ES-I3 (cell line): ENCODE results near the gene CACNG7.

Experiments used
- H3K36me3 ChIP-seq: 2 replicates; pipeline ENCODE4 v1.6.1; 2013; ENCODE audit warnings: mild to moderate bottlenecking, low read length, control low read depth, moderate library complexity; ENCODE audit not compliant: insufficient read depth
- H3K4me1 ChIP-seq: 2 replicates; pipeline ENCODE4 v1.6.1; 2013; ENCODE audit warnings: mild to moderate bottlenecking, control low read depth, low read length; ENCODE audit not compliant: insufficient read depth
- H3K9ac ChIP-seq: 2 replicates; pipeline ENCODE4 v1.6.1; 2013; ENCODE audit warnings: low read depth, mild to moderate bottlenecking, low read length, moderate library complexity
- H3K9me3 ChIP-seq: 2 replicates; pipeline ENCODE4 v1.6.1; 2013; ENCODE audit warnings: mild to moderate bottlenecking, low read length, moderate library complexity; ENCODE audit not compliant: control insufficient read depth, insufficient read depth

Gene CACNG7

DNA sequence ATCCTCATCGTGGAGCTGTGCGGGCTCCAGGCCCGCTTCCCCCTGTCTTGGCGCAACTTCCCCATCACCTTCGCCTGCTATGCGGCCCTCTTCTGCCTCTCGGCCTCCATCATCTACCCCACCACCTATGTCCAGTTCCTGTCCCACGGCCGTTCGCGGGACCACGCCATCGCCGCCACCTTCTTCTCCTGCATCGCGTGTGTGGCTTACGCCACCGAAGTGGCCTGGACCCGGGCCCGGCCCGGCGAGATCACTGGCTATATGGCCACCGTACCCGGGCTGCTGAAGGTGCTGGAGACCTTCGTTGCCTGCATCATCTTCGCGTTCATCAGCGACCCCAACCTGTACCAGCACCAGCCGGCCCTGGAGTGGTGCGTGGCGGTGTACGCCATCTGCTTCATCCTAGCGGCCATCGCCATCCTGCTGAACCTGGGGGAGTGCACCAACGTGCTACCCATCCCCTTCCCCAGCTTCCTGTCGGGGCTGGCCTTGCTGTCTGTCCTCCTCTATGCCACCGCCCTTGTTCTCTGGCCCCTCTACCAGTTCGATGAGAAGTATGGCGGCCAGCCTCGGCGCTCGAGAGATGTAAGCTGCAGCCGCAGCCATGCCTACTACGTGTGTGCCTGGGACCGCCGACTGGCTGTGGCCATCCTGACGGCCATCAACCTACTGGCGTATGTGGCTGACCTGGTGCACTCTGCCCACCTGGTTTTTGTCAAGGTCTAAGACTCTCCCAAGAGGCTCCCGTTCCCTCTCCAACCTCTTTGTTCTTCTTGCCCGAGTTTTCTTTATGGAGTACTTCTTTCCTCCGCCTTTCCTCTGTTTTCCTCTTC is 35.1 kb upstream of the CACNG7 start:
- no peak overlapping the region for H3K9ac ChIP-seq
- H3K36me3 ChIP-seq, result peaks cover 10% of the 10 kb centered on the region
- H3K9me3 ChIP-seq, result no peaks in the 10 kb centered on the region
- H3K4me1 ChIP-seq, result peaks cover 5% of the 10 kb centered on the region; the same call in 1 of the 2 replicates

DNA sequence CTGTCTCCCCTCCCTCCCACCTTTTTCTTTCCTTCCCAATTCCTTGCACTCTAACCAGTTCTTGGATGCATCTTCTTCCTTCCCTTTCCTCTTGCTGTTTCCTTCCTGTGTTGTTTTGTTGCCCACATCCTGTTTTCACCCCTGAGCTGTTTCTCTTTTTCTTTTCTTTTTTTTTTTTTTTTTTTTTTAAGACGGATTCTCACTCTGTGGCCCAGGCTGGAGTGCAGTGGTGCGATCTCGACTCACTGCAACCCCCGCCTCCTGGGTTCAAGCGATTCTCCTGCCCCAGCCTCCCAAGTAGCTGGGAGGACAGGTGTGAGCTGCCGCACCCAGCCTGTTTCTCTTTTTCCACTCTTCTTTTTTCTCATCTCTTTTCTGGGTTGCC is 34.5 kb upstream of the CACNG7 start:
- Histone ChIP-seq H3K4me1 (peaks cover 5% of the 10 kb centered on the region; the same call in 1 of the 2 replicates), H3K9me3 (no peaks in the 10 kb centered on the region), H3K9ac (no peak overlapping the region), H3K36me3 (peaks cover 10% of the 10 kb centered on the region)

DNA sequence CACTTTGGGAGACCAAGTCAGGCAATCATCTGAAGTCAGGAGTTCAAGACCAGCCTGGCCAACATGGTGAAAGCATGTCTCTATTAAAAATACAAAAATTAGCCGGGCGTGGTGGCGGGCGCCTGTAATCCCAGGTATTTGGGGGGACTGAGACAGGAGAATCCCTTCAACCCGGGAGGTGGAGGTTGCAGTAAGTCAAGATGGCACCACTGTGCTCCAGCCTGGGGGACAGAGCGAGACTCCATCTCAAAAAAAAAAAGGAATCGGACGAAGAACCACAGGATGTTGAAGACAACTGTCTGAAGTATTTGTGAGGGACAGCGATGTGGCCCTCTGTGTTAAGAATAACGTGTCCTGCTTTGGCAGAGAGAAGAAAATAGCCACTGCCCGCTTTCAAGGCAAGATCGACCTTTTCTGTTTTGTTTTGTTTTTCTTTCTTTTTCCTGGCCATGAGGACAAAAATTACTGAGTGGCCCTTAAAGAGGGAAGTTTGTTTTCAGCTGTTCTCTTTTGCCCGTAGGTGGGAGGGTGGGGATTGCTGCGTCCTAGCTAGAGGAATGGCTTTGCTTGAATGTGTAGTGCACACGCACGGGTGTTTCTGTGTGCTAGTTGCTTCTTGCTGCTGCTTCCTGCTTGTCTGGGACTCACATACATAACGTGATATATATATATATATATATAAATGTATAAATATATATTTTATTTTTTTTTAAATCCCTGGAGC is 33.3 kb upstream of the CACNG7 start:
- Histone ChIP-seq H3K9me3 (no peaks in the 10 kb centered on the region), H3K4me1 (peaks cover 10% of the 10 kb centered on the region; the same call in 1 of the 2 replicates), H3K9ac (no peak overlapping the region), H3K36me3 (peaks cover 10% of the 10 kb centered on the region)

DNA sequence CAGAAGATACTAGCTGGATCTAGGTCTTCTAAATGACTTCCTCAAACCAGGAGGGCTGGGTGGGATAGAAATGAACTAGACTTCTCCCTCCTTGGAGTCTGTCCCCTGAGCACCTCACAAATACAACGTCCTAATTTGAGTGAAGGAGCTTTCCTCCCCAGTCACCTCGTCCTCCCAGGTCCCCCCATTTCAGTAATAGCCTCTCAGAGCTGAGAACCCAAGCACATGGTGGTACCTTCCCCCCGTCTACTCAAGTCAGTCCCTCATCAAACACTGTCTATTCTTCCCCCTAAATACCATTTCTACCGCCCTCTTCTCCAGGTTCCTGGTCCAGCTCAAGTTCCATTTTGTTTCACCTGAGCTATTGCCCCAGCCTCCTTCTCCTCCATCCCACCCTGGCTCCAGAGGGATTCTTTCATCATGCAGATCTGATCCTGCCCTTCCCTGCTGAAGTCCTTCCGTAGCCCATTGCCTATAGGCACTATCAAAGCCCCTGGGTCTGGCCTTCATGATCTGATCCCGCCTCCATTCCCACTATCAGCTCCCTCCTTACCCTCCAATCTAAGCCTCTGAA is 32.3 kb upstream of the CACNG7 start:
- Histone ChIP-seq H3K9me3 (no peaks in the 10 kb centered on the region), H3K36me3 (peaks cover 10% of the 10 kb centered on the region), H3K4me1 (peaks cover 12% of the 10 kb centered on the region; the same call in 1 of the 2 replicates), H3K9ac (no peak overlapping the region)

DNA sequence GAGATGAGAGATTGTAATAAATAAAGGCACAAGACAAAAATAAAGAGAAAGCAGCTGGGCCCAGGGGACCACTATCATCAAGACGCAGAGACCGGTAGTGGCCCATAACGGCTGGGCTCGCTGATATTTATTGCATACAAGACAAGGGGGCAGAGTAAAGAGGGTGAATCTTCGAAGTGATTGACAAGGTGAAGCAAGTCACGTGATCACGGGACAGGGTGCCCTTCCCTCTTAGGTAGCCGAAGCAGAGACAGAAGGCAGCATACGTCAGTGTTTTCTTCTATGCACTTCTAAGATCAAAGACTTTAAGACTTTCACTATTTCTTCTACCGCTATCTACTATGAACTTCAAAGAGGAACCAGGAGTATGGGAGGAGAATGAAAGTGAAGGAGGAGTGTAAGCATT is 31.7 kb upstream of the CACNG7 start:
- H3K4me1 ChIP-seq, result peaks cover 12% of the 10 kb centered on the region; the same call in 1 of the 2 replicates
- no peak overlapping the region for H3K9ac ChIP-seq
- peaks cover 10% of the 10 kb centered on the region for H3K36me3 ChIP-seq
- H3K9me3 ChIP-seq, result no peaks in the 10 kb centered on the region

DNA sequence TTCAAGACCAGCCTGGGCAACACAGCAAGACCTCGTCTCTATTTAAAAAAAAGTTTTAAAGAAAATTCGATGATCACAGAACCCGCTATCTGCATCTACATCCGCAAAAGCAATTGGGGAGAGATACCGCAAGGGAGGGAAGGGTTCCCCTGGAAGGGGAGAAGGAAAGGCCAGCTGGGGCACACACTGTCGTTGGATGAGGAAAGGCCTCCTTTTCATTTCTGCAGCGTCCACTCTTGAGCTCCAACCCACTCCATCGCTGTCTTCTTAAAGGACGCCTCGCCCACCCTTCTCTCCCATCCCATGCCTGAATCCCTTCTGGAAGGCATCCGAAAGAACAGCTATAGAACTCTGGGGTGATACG is 30.3 kb upstream of the CACNG7 start:
- peaks cover 13% of the 10 kb centered on the region for H3K4me1 ChIP-seq
- H3K9ac ChIP-seq, result peak overlapping the region; percentile 61
- peaks cover 6% of the 10 kb centered on the region for H3K36me3 ChIP-seq
- H3K9me3 ChIP-seq, result no peaks in the 10 kb centered on the region

DNA sequence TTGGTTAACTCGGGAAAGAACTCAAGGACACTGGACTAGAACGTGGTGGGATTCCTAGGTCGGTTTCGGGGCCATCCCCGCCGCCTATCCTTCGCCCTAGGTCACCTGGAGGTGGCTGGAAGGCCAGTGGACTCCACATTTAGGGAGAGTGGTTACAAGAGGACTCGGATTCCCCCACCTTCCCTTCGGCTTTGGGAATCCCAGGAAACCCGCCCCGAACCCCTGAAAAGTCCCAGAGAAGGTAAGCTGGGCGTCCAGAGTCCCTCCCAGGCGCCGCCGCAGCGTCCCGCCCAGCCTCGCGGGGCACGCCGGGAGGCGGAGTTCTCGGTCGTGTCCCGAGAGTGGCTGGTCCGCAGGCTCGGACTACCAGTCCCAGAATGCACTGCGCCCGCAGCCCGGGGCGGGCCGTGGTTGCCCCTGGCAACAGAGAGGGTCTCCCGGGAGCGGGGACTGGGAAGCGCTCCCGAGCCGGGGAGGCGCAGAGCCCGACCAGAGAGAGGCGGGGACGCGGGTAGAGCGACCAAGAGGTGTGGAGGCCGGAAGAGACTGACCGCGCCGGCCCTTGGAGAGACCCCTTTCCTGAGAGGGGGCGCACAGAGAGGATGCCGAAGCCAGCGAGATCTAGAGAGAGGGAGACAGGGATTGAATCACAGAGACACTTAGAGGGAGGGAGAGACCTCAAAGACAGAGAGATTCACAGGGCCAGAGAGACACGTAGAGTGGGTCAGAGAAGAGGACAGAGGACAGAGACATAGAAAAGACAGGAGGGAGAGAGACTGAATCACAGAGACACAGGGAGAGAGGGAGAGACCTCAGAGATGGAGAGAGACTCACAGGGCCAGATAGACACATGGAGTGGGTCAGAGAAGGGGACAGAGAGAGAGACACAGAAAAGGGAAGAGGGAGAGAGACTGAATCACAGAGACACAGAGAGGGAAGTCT is 29.7 kb upstream of the CACNG7 start:
- H3K9me3 ChIP-seq, result no peaks in the 10 kb centered on the region

DNA sequence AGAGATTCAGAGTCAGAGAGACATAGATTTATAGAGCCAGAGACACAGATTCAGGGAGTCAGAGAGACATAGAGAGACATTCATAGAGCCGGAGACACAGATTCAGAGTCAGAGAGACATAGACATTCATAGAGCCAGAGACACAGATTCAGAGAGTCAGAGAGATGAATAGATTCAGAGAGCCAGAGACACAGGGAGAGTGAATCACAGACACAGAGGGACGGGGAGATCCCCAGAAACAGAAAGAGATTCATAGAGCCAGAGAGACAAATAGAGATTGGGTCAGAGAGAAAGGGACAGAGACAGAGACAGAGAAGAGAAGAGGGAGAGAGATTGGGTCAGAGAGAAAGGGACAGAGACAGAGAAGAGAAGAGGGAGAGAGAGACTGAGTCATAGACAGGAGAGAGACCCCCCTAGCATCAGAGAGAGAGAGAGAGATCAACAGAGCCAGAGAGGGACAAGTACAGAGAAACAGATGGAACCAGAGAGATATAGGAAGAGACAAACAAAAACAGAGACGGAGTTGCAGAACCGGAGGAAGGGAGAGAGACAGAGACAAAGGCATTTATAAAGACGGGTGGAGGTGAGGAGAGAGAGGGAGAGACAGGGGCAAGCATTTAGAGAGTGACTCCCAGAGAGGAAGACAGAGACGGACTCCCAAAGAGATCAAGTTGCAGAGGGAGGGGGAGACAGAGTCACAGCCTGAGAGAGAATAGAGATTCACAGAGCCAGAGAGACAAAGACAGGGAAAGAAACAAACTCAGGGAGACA is 28.2 kb upstream of the CACNG7 start:
- Histone ChIP-seq H3K4me1 (peaks cover 14% of the 10 kb centered on the region), H3K9ac (peak overlapping the region; percentile 55; the same call in 1 of the 2 replicates), H3K9me3 (no peaks in the 10 kb centered on the region), H3K36me3 (peaks cover 4% of the 10 kb centered on the region; the same call in 1 of the 2 replicates)

More for the DNA sequence above, 29.7 kb upstream of the CACNG7 start:
- peaks cover 14% of the 10 kb centered on the region for H3K4me1 ChIP-seq
- peak overlapping the region; percentile 80 for H3K9ac ChIP-seq
- peaks cover 4% of the 10 kb centered on the region for H3K36me3 ChIP-seq

DNA sequence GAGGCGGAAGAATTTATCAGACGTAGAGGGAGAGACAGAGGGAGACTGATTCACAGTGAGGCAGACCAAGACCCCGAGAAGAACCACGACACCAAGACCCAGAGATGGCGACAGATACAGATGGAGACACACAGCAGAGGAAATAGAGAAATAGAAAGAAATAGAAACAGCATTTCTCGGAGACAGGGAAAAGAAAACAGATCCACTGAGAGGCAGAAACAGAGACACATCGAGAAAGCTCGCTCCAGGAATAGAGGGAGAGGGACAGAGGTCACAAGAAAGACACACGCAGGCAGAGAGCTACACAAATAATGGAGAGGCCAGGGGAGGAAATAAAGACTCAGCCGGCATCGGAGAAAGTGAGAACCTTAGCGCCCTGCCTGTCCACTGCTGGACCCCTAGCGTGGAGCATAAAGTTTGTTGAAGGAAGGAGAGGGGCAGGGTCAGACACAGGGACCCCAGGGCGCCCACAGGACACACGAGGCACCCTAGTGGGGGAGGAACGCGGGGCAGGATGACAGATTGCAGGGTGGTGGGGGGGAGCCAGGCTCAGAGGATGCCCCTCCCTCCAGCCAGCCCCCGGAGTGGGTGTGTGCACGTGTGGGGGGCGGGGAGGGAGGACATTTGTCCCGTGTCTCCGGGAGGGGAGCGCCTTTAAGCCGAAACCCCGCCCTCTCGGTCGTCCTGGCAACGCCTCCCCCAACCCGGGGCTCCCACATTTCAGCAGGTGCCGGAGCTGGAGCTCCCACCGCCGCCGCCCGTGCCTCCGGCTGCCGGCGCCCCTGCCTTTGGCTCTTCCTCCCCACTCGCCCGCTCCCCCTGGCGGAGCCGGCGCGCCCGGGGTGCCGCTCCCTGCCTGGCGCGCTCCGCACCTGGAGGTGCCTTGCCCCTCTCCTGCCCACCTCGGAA is 27.3 kb upstream of the CACNG7 start, which contains the start of gene PRKCG:
Gene PRKCG (plus strand): TSS at position 716 of the 909 bp plus-strand sequence. CDS start 298 bp downstream, outside the sequence.
- H3K9me3 ChIP-seq, result no peaks in the 10 kb centered on the region
- no peaks in the 10 kb centered on the region for H3K36me3 ChIP-seq
- H3K4me1 ChIP-seq, result peaks cover 14% of the 10 kb centered on the region
- H3K9ac ChIP-seq, result peak within 1 kb of the TSS; percentile 55

DNA sequence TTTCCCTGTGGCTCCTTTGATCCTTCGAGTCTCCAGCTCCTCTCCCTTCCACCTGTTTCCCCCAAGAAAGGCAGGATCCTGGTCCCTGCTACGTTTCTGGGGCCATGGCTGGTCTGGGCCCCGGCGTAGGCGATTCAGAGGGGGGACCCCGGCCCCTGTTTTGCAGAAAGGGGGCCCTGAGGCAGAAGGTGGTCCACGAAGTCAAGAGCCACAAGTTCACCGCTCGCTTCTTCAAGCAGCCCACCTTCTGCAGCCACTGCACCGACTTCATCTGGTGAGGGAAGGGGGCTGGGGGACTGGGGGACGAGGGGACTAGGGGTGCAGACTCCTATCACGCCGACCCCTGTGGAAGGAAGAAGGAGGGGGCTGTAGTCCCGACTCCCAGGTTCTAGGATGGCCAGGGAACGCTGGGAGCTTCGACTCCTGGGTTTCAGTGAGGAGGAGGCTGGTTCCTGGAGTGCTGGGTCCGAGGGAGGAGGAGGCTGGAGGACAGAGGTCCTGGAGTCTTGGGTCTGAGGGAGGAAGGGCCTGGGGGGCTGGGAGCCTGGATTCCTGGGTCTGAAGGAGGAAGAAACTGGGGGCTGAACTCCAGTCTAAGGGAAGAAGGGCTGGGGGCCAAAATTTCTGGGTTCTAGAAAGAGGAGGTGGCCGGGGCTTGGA is 26.6 kb upstream of the CACNG7 start:
- H3K9ac ChIP-seq, result peak overlapping the region; percentile 55

DNA sequence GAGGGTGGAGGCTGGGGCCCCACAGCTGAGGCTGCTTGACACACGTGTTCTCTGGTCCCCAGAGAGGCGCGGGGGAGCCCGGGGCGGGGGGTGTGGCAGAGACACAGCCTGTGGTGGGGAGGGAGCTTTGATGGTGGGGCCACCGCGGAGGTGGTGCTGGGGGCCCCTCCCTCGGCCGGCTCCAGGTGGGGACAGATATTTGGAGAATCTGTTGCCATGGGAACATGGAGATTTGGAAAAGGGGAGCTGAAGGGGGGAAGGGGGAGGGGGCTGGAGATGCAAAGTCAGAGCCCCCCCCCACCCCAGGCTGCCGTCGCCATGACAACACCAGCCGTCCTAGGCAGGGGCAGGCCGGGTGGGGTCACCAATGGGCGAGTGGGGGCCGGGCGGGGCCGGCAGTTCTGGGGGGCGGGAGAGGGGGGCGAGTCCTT is 25.8 kb upstream of the CACNG7 start:
- H3K9me3 ChIP-seq, result no peaks in the 10 kb centered on the region
- peak overlapping the region; percentile 55; the same call in 1 of the 2 replicates for H3K9ac ChIP-seq
- H3K4me1 ChIP-seq, result peaks cover 9% of the 10 kb centered on the region
- no peaks in the 10 kb centered on the region for H3K36me3 ChIP-seq

More for the DNA sequence above, 26.6 kb upstream of the CACNG7 start:
- H3K36me3 ChIP-seq, result no peaks in the 10 kb centered on the region
- peaks cover 9% of the 10 kb centered on the region for H3K4me1 ChIP-seq
- no peaks in the 10 kb centered on the region for H3K9me3 ChIP-seq

DNA sequence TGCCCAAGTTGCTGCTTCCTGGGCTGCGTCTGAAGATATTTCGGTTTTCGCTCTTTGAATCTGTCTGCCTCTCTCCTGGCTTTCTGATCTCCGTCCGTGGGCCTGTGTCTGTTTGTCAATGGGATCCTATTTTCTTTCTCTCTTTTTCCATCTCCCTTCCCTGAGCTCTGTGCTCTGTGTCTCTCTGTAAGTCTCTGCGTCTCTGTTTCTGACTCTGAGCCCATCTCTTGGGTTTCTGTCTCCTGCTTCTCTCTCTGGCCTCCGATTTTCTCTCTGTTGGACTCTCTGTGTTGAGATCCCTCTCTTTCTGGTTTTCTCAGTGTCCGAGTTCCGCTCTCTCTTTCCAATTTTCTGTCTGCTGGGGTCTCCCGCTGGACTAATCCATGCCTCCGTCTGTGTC is 25.3 kb upstream of the CACNG7 start:
- Histone ChIP-seq H3K9me3 (no peaks in the 10 kb centered on the region), H3K9ac (peak overlapping the region; percentile 29; the same call in 1 of the 2 replicates), H3K4me1 (peaks cover 9% of the 10 kb centered on the region), H3K36me3 (no peaks in the 10 kb centered on the region)
